Lung (tissue), 12 donors: ENCODE measurements around the gene ARID1B. TPM values are rescaled to one million over a fixed set of nuclear protein-coding genes. Genes with fewer than 3 reads are reported as not detected.

Experiments used
- ATAC-seq: fragments of 200-7000 bp; cut with Tn5 transposase; one replicate; pipeline ENCODE4 v1.9.1; 2020; ENCODE audit warnings: moderate number of reproducible peaks; ENCODE audit not compliant: insufficient read depth, low FRiP score
- DNase-seq, 3 donors: peaks; one replicate each; pipeline ENCODE4 v3.0.0-alpha.2; 2013 to 2017
- H3K27ac ChIP-seq, 2 donors: one replicate each; pipeline ENCODE4 v1.5.1; 2013; ENCODE audit warnings: mild to moderate bottlenecking in 2 of 2, moderate library complexity in 2 of 2, control low read depth in 1 of 2, inconsistent platforms in 1 of 2, low read depth in 1 of 2, low read length in 1 of 2
- H3K27me3 ChIP-seq, 3 donors: one replicate each; pipeline ENCODE4 v1.5.1; 2013; ENCODE audit warnings: low read length in 2 of 3; ENCODE audit not compliant: control insufficient read depth in 3 of 3, insufficient read depth in 3 of 3
- H3K36me3 ChIP-seq, 4 donors: one replicate each; pipeline ENCODE4 v1.5.1; 2013; ENCODE audit warnings: low read length in 4 of 4, mild to moderate bottlenecking in 1 of 4, moderate library complexity in 1 of 4; ENCODE audit not compliant: control insufficient read depth in 4 of 4, insufficient read depth in 4 of 4
- H3K4me1 ChIP-seq, 5 donors: one replicate each; pipeline ENCODE4 v1.5.1; 2013; ENCODE audit warnings: low read length in 5 of 5, mild to moderate bottlenecking in 2 of 5, moderate library complexity in 1 of 5; ENCODE audit not compliant: control insufficient read depth in 5 of 5, insufficient read depth in 5 of 5
- H3K4me3 ChIP-seq: one replicate; pipeline ENCODE4 v1.5.1; 2013; ENCODE audit warnings: mild to moderate bottlenecking, control low read depth, moderate library complexity
- H3K9ac ChIP-seq, 2 donors: one replicate each; pipeline ENCODE4 v1.5.1; 2013; ENCODE audit warnings: low read length in 2 of 2, control low read depth in 1 of 2; ENCODE audit not compliant: insufficient read depth in 1 of 2
- H3K9me3 ChIP-seq, 4 donors: one replicate each; pipeline ENCODE4 v1.5.1; 2013; ENCODE audit warnings: low read length in 3 of 4, mild to moderate bottlenecking in 1 of 4, moderate library complexity in 1 of 4; ENCODE audit not compliant: control insufficient read depth in 4 of 4, insufficient read depth in 3 of 4
- CTCF ChIP-seq: IDR thresholded peaks from 2 replicates; pipeline ENCODE4 v1.5.1; 2012; ENCODE audit warnings: mild to moderate bottlenecking; ENCODE audit errors: control extremely low read depth, extremely low read depth
- WGBS, 2 donors: extraction: QIAGEN DNeasy Blood & Tissue Kit; methylation state at CpG; one replicate each; pipeline ENCODE4 v1.1.7; 2013; 5-methylcytosine and 5-hydroxymethylcytosine counted together
- polyA plus RNA-seq, 2 donors: library from polyadenylated mRNA; stranded (reverse); fragments of 200-250 nt; gene quantifications; one replicate each; pipeline ENCODE4 v1.2.1, GENCODE V29; 2013
- total RNA-seq, 2 donors: library from RNA; depleted of rRNA in 1 of 2; stranded (reverse); fragments of >200 nt in 1 of 2; gene quantifications; one replicate each; pipeline ENCODE4 v1.2.1, GENCODE V29; 2014 to 2021
- donor health status: control.
- donor health status: control.
- donor health status: Bipolar disorder and iron deficiency.
- donor health status: healthy.
- donor health status: DM: yes; HTN: yes; CAD: no.

Gene ARID1B
- total and polyA plus RNA-seq, 4 donors, result 10.5 to 239 (median 50.9) TPM

GRCh38 chr6:157107915-157108651 lies 330.9 kb downstream of the ARID1B start:
- peak in 2 of 3 donors; percentile 60 to 69 for DNase-seq
- Histone ChIP-seq H3K4me3 (no peak overlapping the region), H3K27ac (peak overlapping the region; percentile 32 to 82), H3K36me3 (peaks cover 0 to 12% (median 4%) of the 10 kb centered on the region in 4 donors), H3K27me3 (no peaks in the 10 kb centered on the region), H3K9me3 (no peaks in the 10 kb centered on the region), H3K9ac (no peak overlapping the region), H3K4me1 (peaks cover 0 to 22% (median 11%) of the 10 kb centered on the region in 5 donors)
- peak; percentile 52 for ATAC-seq
- 64 to 72% methylated on average over 6 of the region's 6 CpGs for WGBS, 2 donors
- TF ChIP-seq CTCF, result no peak

DNA sequence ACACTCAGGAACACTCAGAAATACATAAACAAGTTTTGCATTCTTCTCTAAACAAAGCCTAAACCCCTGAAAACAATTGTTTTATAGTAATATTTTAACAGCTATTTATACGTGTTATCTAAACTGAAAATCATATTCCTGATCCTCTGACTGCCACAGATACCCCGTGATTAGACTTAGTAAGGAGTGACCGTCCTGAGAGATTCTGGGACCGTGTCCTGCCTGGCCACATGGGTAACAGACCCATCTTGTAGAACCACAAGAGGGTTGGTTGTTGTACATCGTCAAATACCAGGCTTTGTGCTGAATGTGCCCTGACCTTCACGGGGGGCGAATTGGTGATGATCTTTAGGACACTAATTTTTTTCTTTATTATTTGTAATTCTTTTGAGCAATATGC lies 331.7 kb downstream of the ARID1B start:
- Histone ChIP-seq H3K4me1 (peaks cover 0 to 22% (median 11%) of the 10 kb centered on the region in 5 donors), H3K27ac (peak overlapping the region in 1 of 2 donors; percentile 82), H3K4me3 (no peak overlapping the region), H3K27me3 (no peaks in the 10 kb centered on the region), H3K9ac (no peak overlapping the region), H3K9me3 (no peaks in the 10 kb centered on the region), H3K36me3 (peaks cover 0 to 14% (median 6%) of the 10 kb centered on the region in 4 donors)
- no peak for ATAC-seq
- no peak for DNase-seq
- WGBS, 2 donors, result 90 to 93% methylated on average over 7 of the region's 7 CpGs
- TF ChIP-seq CTCF, result no peak

- H3K9ac ChIP-seq, result no peak overlapping the region
Observed at GRCh38 chr6:157110607-157111006, 333.4 kb downstream of the ARID1B start.

More at GRCh38 chr6:157110607-157111006, 333.4 kb downstream of the ARID1B start:
- no peak overlapping the region for H3K4me3 ChIP-seq
- no peak overlapping the region for H3K27ac ChIP-seq
- no peaks in the 10 kb centered on the region for H3K27me3 ChIP-seq
- WGBS, 2 donors, result 97 to 98% methylated on average over 5 of the region's 5 CpGs
- H3K9me3 ChIP-seq, result no peaks in the 10 kb centered on the region
- no peak for TF ChIP-seq CTCF
- peaks cover 0 to 22% (median 11%) of the 10 kb centered on the region in 5 donors for H3K4me1 ChIP-seq
- H3K36me3 ChIP-seq, result peaks cover 0 to 14% (median 5%) of the 10 kb centered on the region in 4 donors
- DNase-seq (no peak), ATAC-seq (no peak)
